ENCODE data around the gene PFDN2.

DNA sequence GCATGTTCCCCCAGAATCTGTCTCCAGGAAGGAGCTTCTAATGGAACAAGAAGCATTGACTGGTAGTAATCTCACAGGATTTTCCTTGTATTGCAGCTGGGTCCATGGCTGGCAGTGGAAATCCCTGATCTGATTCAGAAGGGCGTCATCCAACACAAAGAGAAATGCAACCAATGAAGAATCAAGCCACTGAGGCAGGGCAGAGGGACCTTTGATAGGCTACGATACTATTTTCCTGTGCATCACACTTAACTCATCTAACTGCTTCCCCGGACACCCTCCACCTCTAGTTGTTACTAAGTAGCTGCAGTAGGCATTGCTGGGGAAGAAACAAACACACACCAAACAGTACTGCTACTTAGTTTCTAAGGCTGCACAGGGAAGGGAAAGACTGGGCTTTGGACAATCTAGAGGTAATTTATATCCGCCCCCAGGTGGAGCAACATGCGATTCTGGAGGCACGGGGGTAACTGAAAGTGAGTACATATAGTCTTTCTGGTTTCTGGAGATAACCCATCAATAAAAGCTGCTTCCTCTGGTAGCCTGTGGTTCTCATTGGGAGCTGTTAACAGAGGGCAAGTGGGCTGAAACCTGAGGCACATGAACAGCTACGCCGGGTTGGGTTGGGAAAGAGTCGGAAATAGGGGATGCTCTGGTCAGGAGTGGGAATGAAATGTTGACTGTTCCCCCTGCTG, 40.6 kb upstream of the PFDN2 start:
- TF ChIP-seq POLR2A (IDR thresholded peaks at IDR 0.05; ENCODE audit: low read depth, low read length) (no peak), POLR2AphosphoS5 (IDR thresholded peaks at IDR 0.05; ENCODE audit: insufficient read depth, low read depth, low read length) (no peak), MAX (IDR thresholded peaks at IDR 0.05; ENCODE audit: insufficient read depth, insufficient read length) (no peak), JUN (IDR thresholded peaks at IDR 0.05; ENCODE audit: borderline replicate concordance, insufficient read depth, insufficient read length, low read depth) (no peak), GATA2 (IDR thresholded peaks at IDR 0.05; ENCODE audit: insufficient read depth, insufficient read length, low read depth, low read length) (no peak), EZH2 (IDR thresholded peaks at IDR 0.05; ENCODE audit: borderline replicate concordance, low read depth, low read length, severe bottlenecking) (no peak), MYC (IDR thresholded peaks at IDR 0.05; ENCODE audit: low read depth, low read length) (no peak), FOS (IDR thresholded peaks at IDR 0.05; ENCODE audit: borderline replicate concordance, insufficient read depth, low read length) (no peak)
- TF ChIP-seq, protein P1, sequence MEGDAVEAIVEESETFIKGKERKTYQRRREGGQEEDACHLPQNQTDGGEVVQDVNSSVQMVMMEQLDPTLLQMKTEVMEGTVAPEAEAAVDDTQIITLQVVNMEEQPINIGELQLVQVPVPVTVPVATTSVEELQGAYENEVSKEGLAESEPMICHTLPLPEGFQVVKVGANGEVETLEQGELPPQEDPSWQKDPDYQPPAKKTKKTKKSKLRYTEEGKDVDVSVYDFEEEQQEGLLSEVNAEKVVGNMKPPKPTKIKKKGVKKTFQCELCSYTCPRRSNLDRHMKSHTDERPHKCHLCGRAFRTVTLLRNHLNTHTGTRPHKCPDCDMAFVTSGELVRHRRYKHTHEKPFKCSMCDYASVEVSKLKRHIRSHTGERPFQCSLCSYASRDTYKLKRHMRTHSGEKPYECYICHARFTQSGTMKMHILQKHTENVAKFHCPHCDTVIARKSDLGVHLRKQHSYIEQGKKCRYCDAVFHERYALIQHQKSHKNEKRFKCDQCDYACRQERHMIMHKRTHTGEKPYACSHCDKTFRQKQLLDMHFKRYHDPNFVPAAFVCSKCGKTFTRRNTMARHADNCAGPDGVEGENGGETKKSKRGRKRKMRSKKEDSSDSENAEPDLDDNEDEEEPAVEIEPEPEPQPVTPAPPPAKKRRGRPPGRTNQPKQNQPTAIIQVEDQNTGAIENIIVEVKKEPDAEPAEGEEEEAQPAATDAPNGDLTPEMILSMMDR (IDR thresholded peaks at IDR 0.05; ENCODE audit: extremely low read depth in 1 of 2, insufficient read depth in 1 of 2, low read depth in 1 of 2, low read length in 2 of 2) = no peak
